ENCODE results near the gene ALB.

ALB gene

DNA sequence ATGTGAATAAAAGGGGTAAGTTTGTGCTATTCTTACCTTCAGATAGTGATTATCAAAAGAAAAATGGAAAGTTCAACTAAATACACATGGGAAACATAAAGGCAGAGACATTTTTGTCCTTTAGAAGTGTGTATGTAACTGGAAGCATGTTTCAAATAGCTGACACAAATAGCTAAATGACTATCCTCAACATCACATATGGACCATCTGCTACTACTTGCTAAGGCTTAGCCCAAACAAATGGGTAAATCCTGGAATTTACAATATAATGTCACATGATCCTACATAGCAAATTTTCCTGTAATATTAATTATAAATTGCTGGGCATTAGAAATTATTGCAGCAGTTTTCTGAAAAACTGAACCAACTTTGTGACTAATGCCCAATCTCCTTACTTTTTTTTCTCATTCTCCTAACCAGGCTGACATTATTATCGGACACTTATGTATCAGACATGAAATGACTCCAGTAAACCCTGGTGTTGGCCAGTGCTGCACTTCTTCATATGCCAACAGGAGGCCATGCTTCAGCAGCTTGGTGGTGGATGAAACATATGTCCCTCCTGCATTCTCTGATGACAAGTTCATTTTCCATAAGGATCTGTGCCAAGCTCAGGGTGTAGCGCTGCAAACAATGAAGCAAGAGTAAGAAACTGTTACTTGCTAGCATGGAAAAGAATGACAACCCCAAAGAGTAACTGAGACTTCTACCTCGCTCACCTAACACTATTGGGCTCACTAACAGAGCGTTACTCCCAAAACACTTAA is 48.1 kb downstream of the ALB start:
- DNase-seq (ENCODE audit: low spot score): no peak

DNA sequence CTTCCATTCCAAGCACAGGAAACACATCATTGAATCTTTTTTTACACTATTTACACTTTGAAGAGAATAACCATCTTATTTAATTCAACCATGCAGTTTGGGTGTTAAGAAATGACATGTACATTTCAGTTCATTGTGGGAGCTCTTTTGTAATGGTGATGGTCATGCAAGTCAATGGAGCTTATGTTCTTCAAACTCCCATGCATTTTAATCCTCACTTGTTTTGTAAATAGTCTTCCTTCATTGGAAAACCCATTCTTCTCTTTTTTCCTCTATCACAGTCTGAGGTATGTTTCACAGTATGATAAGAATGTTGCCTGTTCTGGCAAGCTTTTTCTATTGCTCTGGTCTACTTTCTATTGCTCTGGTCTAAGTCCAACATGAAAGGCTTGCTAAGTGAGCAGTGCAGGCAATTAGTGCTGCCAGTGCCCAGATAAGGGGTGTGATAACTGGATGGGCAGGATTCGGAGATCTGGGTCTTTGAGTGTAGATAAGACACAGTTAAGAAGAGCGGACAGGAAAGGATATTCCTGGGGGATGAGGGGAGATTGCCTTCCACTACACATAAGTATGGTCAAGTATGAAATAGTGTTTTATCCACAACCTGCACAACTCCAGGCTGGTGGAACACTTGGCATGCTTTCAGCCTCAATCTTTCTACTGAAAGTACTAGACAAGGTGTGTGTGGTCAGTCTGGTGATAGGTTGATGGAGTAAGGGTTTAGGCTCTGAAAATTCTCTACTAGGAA is 49.0 kb downstream of the ALB start:
- DNase-seq (ENCODE audit: low spot score): no peak

DNA sequence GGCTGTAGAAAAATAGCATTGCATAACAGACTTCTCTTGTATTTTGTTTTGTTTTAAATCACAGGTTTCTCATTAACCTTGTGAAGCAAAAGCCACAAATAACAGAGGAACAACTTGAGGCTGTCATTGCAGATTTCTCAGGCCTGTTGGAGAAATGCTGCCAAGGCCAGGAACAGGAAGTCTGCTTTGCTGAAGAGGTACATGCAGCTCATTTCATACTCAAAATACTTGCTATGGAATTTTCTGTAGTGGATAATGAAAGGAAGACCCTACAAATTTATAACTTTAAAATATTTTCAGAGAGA is 49.6 kb downstream of the ALB start:
- no peak for DNase-seq (ENCODE audit: low spot score)

DNA sequence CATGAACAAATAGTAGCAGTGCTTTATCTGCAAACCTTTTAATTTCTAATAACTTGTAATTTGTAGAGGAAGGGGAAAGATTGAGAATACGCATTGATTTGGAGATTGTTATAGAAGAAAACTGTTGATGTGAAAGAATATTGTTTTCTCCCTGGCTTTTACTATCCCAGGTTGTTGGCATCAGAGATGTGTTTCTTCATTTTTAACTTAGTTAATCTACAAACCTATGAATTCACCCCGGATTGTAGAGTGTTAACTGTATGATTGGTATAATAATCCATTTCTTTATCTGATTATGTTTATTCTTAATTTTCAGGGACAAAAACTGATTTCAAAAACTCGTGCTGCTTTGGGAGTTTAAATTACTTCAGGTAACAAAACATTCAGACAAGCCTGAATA is 50.8 kb downstream of the ALB start:
- no peak for DNase-seq (ENCODE audit: low spot score)

DNA sequence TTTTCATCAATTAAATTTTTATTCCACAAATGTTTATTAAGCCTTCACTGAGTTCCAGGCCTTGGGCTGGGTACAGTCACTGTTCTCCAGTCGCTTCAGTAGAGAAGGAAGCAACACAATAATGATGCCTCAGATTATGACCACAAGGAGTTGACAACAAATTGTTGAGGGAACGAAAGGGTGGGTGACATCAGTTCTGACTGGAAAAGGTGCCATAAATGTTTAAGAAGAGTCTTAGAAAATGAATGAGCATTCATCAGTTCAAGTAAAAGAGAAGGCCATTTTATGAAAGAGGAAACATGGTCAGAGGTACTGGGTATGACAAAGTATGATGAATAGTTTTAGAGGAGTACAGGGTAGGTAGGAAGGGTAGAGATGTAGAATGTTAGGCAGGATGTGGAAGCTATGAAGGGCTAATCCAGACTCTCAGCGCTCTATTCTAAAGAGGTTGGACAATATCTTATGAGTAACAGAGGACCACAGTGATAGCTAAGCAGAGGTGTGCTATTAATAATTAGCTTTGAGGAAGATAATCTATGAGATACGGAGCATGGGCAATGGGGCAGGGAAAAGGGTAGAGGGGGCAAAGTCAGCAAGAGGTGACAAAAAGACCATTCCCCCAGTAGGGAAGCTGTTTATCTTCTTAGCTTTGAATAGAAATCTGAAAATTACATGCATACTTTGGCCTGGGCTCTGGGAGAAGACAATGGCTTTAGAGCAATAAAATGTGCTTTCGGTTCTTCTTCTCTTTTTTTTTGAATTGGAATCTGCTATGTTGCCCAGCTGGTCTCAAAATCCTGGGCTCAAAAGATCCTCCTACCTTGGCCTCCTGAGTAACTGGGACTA is 52.3 kb downstream of the ALB start:
- no peak for DNase-seq (ENCODE audit: low spot score)

DNA sequence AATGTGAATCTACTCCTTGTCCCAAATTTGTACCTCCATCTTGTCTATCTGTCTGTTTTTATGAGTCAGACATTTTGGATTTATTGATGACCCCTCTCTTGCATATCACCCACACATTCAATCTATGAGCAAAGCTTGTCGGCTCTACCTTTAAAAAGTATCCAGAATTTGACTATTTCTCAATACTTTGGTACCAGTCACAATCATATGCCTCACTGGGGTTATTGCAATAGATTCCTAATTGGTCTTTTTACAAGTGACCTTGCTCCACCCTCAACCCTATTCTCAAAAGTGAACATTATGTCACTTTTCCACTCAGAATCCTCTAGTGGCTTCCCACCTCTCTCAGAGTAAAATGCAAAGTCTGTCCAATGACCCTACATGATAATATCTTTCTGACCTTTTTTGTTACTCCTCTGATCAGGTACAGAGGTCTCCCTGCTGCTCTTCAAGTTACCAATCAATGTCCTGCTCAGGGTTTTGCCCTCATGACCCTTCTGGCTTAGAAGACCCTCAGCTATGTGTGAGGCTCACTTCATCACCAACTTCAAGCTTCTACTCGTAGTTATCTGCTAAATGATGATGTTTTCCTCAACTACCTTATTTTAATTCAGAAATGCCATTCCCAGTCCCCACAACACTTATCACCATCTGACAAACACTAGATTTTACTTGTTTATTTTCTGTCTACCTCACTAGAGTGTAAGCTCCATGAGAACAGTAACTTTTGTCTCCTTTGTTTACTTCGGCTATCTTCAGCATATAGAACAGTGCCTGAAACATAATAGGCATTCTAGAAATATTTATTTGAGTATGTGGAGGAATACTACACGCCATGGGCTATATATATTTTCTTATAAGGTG is 54.3 kb downstream of the ALB start:
- DNase-seq (ENCODE audit: low spot score): no peak

DNA sequence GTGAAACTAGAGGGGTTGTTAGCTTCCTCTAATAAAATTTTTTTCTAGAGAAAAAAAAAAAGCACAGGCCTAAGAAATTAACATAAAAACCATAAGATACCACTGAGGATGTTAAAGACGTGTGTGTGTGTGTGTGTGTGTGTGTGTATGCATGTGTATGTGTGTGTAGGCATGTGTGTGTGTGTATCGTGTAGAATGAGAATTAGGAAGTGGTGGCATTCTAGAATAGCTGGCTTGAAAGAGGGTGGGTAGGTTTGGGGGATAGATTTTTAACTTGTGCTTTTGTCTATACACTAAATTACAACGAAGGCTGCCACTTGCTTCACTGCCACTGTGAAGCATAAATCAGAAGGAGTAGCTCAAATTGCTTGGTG is 54.9 kb downstream of the ALB start:
- DNase-seq (ENCODE audit: low spot score): no peak

DNA sequence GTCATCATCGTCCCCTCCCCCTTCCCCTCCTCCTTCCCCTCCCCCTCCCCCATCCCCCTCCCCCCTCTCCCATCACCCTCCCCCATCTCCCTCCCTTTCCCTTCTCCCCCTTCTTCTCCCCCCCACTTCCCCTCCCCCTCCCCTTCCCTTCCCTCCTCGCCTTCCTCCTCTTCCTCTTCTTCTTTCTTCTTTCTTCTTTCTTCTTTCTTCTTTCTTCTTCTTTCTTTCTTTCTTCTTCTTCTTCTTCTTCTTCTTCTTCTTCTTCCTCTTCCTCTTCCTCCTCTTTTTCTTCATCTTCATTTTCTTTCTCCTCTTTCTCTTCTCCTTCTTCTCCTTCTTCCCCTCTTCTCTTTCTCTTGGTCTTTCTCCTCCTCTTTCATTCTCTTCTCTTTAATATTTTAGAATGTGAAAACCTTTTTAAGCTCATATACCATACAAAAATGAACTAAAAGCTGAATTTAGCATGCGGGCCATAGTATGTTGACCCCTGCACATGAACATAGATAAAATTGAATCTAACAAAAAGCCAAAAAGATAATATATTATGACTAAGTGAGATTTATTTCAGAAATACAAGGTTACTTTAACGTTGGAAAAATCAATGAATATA is 56.9 kb downstream of the ALB start:
- no peak for DNase-seq (ENCODE audit: low spot score)

DNA sequence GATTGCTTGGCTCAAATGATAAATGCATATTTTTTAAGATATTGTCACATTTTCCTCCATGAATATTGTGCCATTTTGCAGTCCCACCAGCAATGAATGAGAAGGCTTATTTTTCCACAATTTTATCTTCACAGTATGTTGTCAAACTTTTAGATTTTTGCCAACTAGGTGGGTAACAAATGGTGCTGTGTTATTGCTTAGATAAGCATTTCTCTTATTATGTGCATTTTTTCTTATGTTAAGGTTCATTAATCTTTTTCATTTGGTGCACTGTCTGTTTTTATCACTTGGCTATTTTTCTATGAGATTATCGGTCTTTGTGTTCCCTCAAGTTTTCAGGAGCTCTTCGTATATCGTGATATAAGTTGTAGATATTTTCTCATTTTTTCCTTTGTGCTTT is 64.1 kb downstream of the ALB start:
- no peak for DNase-seq (ENCODE audit: low spot score)

DNA sequence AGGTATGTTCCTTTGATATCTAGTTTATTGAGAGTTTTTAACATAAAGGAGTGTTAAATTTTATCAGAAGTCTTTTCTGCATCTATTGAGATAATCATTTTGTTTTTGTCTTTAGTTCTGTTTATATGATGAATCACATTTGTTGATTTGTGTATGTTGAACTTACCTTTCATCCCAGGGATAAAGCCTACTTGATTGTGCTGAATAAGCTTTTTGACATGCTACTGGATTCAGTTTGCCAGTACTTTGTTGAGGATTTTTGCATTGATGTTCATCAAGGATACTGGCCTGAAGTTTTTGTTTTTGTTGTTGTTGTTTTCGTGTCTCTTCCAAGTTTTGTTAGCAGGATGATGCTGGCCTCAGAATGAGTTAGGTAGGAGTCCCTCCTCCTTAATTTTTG is 66.6 kb downstream of the ALB start:
- DNase-seq (ENCODE audit: low spot score): no peak

All from HuH-7.5 (cell line).